Lower leg skin (tissue), 3 donors: ENCODE data around the gene APOC3.

Experiments used
- POLR2A ChIP-seq, 2 donors: fragments of 450-650 bp; IDR thresholded peaks; one replicate each; pipeline ENCODE4 v1.6.1; 2016 to 2017; ENCODE audit warnings: antibody characterized with exemption in 2 of 2, mild to moderate bottlenecking in 1 of 2, moderate library complexity in 1 of 2
- TF ChIP-seq, protein P1 (sequence below), 3 donors: fragments of 450-650 bp; IDR thresholded peaks; one replicate each; pipeline ENCODE4 v1.5.1; 2016; ENCODE audit warnings: antibody characterized with exemption in 3 of 3, mild to moderate bottlenecking in 3 of 3, moderate library complexity in 2 of 3

- TF ChIP-seq, protein P1, sequence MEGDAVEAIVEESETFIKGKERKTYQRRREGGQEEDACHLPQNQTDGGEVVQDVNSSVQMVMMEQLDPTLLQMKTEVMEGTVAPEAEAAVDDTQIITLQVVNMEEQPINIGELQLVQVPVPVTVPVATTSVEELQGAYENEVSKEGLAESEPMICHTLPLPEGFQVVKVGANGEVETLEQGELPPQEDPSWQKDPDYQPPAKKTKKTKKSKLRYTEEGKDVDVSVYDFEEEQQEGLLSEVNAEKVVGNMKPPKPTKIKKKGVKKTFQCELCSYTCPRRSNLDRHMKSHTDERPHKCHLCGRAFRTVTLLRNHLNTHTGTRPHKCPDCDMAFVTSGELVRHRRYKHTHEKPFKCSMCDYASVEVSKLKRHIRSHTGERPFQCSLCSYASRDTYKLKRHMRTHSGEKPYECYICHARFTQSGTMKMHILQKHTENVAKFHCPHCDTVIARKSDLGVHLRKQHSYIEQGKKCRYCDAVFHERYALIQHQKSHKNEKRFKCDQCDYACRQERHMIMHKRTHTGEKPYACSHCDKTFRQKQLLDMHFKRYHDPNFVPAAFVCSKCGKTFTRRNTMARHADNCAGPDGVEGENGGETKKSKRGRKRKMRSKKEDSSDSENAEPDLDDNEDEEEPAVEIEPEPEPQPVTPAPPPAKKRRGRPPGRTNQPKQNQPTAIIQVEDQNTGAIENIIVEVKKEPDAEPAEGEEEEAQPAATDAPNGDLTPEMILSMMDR (IDR thresholded peaks at IDR 0.05) = no peak
- TF ChIP-seq POLR2A (IDR thresholded peaks at IDR 0.05) = no peak
Observed at GRCh38 chr11:116825434-116825833, 4.3 kb upstream of the APOC3 start.
